ENCODE data around the gene NDUFA13.

Gene NDUFA13

DNA sequence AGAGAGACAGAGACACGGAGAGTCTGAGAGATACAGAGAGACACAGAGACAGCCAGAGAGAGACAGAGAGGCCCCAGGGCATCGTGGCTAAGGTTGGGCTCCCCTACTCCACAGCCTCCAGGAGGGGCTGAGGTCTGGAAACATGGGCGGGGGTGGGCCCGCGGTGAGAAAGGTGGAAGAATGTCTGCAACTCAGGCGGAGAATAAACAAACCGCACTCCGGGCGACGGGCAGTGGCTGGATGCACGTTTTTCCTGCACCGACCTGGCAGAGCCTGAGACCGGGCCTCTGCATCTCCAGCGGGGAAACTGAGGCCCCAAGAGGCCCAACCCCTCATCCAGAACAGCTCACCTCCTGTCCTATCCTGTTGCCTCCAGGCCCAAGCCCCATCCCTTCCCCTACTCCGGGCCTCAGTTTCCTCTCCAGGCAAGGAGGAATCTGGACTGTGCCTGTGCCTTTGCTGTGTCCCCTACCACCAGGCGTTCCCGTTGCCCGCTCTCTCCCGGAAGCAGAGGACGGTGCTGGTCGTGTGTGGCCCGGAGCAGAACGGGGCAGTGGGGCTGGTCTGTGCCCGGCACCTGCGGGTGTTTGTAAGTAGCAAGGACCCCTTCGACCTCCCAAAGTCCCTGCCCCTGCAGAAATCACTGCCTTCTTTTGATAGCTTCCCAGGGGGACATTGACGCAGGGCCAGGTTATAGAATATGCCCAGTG, 18.7 kb downstream of the NDUFA13 start:
- DNase-seq (ENCODE audit: low read depth, low spot score), result no peak
- Histone ChIP-seq H3K27ac (ENCODE audit: low read length) (no peak overlapping the region), H3K4me1 (ENCODE audit: control insufficient read depth, insufficient read depth, low read length) (peaks cover 3% of the 10 kb centered on the region; the same call in 1 of the 2 replicates), H3K36me3 (ENCODE audit: control insufficient read depth, insufficient read depth, low read length) (no peaks in the 10 kb centered on the region), H3K27me3 (ENCODE audit: control insufficient read depth, insufficient read depth, low read length) (peaks cover 3% of the 10 kb centered on the region; the same call in 1 of the 2 replicates), H3K4me3 (ENCODE audit: low read length) (peak overlapping the region; percentile 3; the same call in 1 of the 2 replicates), H3K9me3 (ENCODE audit: control insufficient read depth, insufficient read depth, low read length) (no peaks in the 10 kb centered on the region)
- WGBS (ENCODE audit: insufficient coverage, insufficient read length), result no CpG with 5 or more reads among the region's 27 CpGs

DNA sequence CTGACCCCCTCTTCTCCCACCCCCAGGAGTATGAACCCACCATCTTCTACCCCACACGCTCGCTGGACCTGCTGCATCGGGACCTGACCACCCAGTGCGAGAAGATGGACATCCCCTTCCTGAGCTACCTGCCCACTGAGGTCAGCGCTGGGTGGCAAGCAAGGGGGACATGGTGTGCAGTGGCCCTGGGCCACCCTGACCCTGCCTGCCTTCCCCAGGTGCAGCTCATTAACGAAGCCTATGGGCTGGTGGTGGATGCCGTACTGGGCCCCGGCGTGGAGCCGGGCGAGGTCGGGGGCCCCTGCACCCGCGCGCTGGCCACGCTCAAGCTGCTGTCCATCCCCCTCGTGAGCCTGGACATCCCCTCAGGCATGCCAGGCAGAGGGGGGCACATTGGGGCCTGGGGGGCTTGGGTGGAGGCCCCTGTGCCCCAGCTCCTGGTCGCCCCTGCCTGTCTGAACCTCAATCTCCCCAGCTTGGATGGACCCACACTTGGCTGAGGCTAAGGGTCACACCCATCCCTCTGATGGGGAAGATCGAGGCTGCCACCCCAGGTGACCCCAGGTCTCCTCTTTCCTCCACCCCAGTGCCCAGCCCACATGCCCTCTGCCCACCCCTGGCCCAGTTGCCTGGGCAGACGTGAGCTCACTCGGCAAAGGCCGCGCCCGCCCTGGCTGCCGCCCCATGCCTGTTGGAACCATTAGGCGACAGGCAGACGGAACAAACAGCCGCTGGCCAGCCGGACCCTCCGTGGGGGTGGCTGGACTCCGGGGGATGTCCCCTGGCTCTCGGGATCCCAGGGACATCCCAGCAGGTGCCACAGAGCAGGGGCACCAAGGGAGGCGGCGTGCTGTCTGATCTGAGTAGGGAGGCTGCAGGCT, 19.5 kb downstream of the NDUFA13 start:
- Histone ChIP-seq H3K27ac (ENCODE audit: low read length) (no peak overlapping the region), H3K9me3 (ENCODE audit: control insufficient read depth, insufficient read depth, low read length) (no peaks in the 10 kb centered on the region), H3K4me1 (ENCODE audit: control insufficient read depth, insufficient read depth, low read length) (peaks cover 5% of the 10 kb centered on the region; the same call in 1 of the 2 replicates), H3K36me3 (ENCODE audit: control insufficient read depth, insufficient read depth, low read length) (no peaks in the 10 kb centered on the region), H3K27me3 (ENCODE audit: control insufficient read depth, insufficient read depth, low read length) (peaks cover 3% of the 10 kb centered on the region; the same call in 1 of the 2 replicates), H3K4me3 (ENCODE audit: low read length) (no peak overlapping the region)
- WGBS (ENCODE audit: insufficient coverage, insufficient read length), result no CpG with 5 or more reads among the region's 34 CpGs
- DNase-seq (ENCODE audit: low read depth, low spot score), result no peak

DNA sequence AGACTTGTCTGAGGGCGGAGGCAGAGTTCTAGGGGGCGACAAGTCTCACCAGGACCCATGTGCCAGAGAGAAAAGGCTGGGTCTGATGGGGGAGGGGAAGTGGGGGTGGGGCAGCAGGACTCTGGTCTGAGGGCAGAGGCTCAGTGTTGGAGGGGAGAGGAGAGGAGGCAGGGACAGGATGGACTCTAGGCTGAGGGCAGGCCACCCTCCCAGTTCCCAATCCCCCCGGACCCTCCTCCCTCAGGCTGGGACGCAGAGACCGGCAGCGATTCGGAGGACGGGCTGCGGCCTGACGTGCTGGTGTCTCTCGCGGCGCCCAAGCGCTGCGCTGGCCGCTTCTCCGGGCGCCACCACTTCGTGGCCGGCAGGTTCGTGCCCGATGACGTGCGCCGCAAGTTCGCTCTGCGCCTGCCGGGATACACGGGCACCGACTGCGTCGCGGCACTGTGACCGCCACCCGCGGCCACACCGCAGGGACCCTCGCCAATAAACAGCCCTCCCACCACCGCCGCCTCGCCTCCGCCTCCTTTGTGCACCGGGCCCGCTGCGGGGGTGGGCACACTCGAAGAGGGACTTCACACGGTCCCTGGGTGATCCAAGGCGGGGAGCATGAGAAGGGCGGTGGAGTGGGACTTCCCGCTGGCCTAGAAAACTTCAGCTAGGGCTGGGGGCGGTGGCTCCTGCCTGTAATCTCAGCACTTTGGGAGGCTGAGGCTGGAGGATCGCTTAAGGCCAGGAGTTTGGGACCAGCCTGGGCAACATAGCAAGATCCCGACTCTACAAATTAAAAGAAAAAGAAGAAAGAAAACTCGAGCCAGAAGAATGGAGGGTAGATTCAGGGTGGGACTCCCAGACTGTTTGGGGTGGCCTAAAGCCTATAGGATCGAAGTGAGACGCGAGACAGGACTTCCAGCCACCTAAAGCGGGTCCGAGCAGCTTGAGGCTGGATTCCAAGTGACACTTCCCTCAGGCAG, 21.3 kb downstream of the NDUFA13 start:
- Histone ChIP-seq H3K9me3 (ENCODE audit: control insufficient read depth, insufficient read depth, low read length) (no peaks in the 10 kb centered on the region), H3K4me1 (ENCODE audit: control insufficient read depth, insufficient read depth, low read length) (peaks cover 5% of the 10 kb centered on the region; the same call in 1 of the 2 replicates), H3K27ac (ENCODE audit: low read length) (no peak overlapping the region), H3K36me3 (ENCODE audit: control insufficient read depth, insufficient read depth, low read length) (no peaks in the 10 kb centered on the region), H3K27me3 (ENCODE audit: control insufficient read depth, insufficient read depth, low read length) (peaks cover 3% of the 10 kb centered on the region; the same call in 1 of the 2 replicates), H3K4me3 (ENCODE audit: low read length) (no peak overlapping the region)
- WGBS (ENCODE audit: insufficient coverage, insufficient read length), result no CpG with 5 or more reads among the region's 59 CpGs
- no peak for DNase-seq (ENCODE audit: low read depth, low spot score)

DNA sequence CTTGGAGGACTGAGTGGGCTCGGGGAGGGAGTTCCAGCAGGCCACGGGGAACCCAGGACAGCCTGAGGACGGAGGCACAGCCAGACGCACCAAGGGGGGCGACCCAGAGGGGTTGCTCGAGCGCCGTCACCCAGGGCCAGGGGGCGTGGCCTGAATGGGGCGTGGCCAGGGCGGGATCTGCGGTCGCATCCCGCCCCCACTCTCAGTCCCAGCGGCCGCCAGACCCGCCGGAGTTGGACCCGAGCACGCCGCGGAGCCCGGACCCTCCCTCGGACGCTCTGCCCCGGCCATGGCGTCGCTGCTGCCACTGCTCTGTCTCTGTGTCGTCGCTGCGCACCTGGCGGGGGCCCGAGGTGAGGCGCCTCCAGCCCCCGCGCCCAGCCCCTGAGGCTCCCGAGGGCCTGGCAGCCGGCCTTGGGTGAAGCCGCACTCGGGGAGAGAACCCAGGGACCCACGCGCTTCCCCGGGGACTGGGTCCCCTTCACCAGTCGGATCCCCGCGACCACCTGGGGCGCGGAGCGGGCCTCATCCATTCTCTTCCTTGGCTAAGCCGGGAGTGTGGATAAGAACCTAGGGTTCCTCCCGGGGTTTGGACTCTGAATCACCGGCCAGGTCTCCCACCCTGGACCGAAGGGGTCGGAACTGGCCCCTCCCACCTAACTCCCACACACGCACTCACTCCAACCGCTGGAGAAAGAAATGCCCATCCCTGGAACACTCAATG, 22.2 kb downstream of the NDUFA13 start, which contains the start of gene CILP2:
TSS of gene CILP2 (plus strand) at position 205 of the 724 bp plus-strand sequence. CDS start at position 290, 85 bp downstream.
- no peak for DNase-seq (ENCODE audit: low read depth, low spot score)
- no peaks in the 10 kb centered on the region for H3K36me3 ChIP-seq (ENCODE audit: control insufficient read depth, insufficient read depth, low read length)
- H3K27me3 ChIP-seq (ENCODE audit: control insufficient read depth, insufficient read depth, low read length), result peaks cover 3% of the 10 kb centered on the region; the same call in 1 of the 2 replicates
- H3K27ac ChIP-seq (ENCODE audit: low read length), result no peak within 1 kb of the TSS
- H3K4me3 ChIP-seq (ENCODE audit: low read length), result peak within 1 kb of the TSS; percentile 36; the same call in 1 of the 2 replicates
- no CpG with 5 or more reads among the region's 56 CpGs for WGBS (ENCODE audit: insufficient coverage, insufficient read length)
- H3K9me3 ChIP-seq (ENCODE audit: control insufficient read depth, insufficient read depth, low read length), result no peaks in the 10 kb centered on the region
- peaks cover 2% of the 10 kb centered on the region; the same call in 1 of the 2 replicates for H3K4me1 ChIP-seq (ENCODE audit: control insufficient read depth, insufficient read depth, low read length)

DNA sequence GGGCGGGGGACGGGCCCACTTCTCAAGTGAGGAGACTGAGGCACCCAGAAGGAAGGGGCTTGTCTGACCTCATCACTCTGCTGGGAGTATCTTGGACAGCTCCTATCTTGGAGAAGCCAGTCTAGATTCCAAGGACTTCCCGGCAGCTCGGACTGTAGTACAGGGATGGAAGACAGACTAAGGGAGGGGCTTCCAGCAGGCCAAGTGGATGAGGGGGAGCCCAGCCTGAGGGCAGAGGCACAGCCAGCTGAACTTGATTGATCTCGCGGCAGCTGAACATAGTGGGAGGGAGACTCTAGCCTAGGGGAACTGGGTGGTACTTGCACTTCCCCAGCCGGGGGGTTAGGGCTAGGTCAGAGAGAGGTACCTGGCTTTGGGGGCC, 22.8 kb downstream of the NDUFA13 start:
- Histone ChIP-seq H3K9me3 (ENCODE audit: control insufficient read depth, insufficient read depth, low read length) (no peaks in the 10 kb centered on the region), H3K4me3 (ENCODE audit: low read length) (no peak overlapping the region; the same call in 1 of the 2 replicates), H3K36me3 (ENCODE audit: control insufficient read depth, insufficient read depth, low read length) (no peaks in the 10 kb centered on the region), H3K27me3 (ENCODE audit: control insufficient read depth, insufficient read depth, low read length) (peaks cover 3% of the 10 kb centered on the region; the same call in 1 of the 2 replicates), H3K27ac (ENCODE audit: low read length) (no peak overlapping the region), H3K4me1 (ENCODE audit: control insufficient read depth, insufficient read depth, low read length) (peaks cover 2% of the 10 kb centered on the region; the same call in 1 of the 2 replicates)
- no CpG with 5 or more reads among the region's 7 CpGs for WGBS (ENCODE audit: insufficient coverage, insufficient read length)
- no peak for DNase-seq (ENCODE audit: low read depth, low spot score)

DNA sequence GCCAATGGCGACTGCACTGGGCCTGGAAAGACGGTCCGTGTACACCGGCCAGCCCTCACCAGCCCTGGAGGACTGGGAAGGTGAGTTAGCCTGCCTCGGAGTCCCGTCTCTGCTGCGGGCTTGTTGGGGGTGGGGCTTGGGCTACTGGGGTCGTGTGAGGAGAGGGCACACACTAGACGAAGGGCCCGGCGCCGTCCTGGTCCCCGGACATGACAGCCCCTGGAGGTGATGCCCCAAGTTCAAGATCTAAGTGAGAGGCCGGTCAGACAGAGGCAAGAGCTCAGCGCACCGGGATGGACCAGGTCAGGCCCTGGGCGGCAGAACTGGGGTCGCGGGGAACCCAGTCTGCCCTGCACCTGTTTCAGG, 23.7 kb downstream of the NDUFA13 start:
- no peaks in the 10 kb centered on the region for H3K9me3 ChIP-seq (ENCODE audit: control insufficient read depth, insufficient read depth, low read length)
- H3K4me3 ChIP-seq (ENCODE audit: low read length), result no peak overlapping the region
- H3K4me1 ChIP-seq (ENCODE audit: control insufficient read depth, insufficient read depth, low read length), result peaks cover 2% of the 10 kb centered on the region; the same call in 1 of the 2 replicates
- DNase-seq (ENCODE audit: low read depth, low spot score), result no peak
- no peak overlapping the region for H3K27ac ChIP-seq (ENCODE audit: low read length)
- peaks cover 3% of the 10 kb centered on the region; the same call in 1 of the 2 replicates for H3K36me3 ChIP-seq (ENCODE audit: control insufficient read depth, insufficient read depth, low read length)
- peaks cover 3% of the 10 kb centered on the region; the same call in 1 of the 2 replicates for H3K27me3 ChIP-seq (ENCODE audit: control insufficient read depth, insufficient read depth, low read length)
- no CpG with 5 or more reads among the region's 19 CpGs for WGBS (ENCODE audit: insufficient coverage, insufficient read length)

DNA sequence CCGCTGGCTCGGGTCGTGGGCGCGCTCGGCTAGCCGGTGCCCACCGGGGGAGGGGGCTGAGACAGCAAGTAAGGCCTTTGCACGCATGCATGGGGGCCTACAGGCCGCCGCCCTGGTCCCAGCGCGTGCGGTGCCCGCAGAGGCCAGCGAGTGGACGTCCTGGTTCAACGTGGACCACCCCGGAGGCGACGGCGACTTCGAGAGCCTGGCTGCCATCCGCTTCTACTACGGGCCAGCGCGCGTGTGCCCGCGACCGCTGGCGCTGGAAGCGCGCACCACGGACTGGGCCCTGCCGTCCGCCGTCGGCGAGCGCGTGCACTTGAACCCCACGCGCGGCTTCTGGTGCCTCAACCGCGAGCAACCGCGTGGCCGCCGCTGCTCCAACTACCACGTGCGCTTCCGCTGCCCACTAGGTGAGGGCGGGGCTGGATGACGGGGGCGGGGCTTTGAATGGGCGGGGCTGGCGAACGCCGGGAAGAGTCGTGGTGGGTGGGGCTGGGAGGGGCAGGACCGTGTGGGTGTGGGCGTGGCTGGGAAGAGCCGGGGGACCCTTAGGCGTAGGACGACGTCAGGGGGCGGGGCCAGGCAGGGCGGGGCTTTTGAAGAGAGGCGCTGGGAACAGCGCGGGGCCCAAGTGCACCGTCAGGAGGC, 24.2 kb downstream of the NDUFA13 start:
- Histone ChIP-seq H3K4me3 (ENCODE audit: low read length) (peak overlapping the region; percentile 2; the same call in 1 of the 2 replicates), H3K4me1 (ENCODE audit: control insufficient read depth, insufficient read depth, low read length) (peaks cover 2% of the 10 kb centered on the region; the same call in 1 of the 2 replicates), H3K27me3 (ENCODE audit: control insufficient read depth, insufficient read depth, low read length) (peaks cover 3% of the 10 kb centered on the region; the same call in 1 of the 2 replicates), H3K27ac (ENCODE audit: low read length) (no peak overlapping the region), H3K36me3 (ENCODE audit: control insufficient read depth, insufficient read depth, low read length) (peaks cover 3% of the 10 kb centered on the region; the same call in 1 of the 2 replicates), H3K9me3 (ENCODE audit: control insufficient read depth, insufficient read depth, low read length) (no peaks in the 10 kb centered on the region)
- DNase-seq (ENCODE audit: low read depth, low spot score), result no peak
- WGBS (ENCODE audit: insufficient coverage, insufficient read length), result no CpG with 5 or more reads among the region's 74 CpGs

DNA sequence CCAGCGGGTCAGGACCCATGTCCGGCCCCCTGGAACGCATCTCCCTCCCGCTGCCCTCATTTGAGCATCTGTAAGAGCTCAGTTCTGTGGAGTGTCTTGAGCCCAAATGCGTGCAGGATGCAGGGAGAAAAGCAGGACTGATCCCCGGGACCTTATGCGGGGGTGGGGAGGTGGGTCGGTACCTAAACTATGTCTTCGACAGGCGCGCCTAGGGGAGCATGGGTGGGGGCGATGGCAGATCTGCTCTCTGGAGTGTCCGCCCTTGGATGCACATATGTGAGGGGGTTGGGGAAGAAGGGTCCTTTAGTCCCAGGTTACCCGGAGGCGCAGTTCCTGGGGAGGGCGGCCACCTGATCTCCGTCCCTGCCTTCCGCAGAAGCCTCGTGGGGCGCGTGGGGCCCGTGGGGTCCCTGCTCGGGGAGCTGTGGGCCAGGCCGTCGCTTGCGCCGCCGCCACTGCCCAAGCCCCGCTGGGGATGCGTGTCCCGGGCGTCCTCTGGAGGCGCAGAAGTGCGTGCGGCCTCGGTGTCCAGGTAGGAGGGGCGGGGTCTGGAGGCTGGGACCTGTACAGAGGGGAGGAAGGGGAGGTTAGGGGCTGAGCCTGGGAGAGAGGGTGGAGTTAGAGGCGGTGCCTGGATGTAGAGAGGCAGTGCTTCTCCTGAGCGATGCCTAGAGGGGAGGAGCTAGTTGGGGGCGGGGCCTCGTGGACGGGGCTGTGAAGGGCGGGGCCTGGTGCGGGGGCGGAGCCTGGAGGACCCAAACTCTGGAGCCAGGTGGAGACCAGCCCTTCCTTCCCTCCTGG, 24.9 kb downstream of the NDUFA13 start:
- no CpG with 5 or more reads among the region's 45 CpGs for WGBS (ENCODE audit: insufficient coverage, insufficient read length)
- peaks cover 3% of the 10 kb centered on the region; the same call in 1 of the 2 replicates for H3K27me3 ChIP-seq (ENCODE audit: control insufficient read depth, insufficient read depth, low read length)
- peaks cover 2% of the 10 kb centered on the region; the same call in 1 of the 2 replicates for H3K4me1 ChIP-seq (ENCODE audit: control insufficient read depth, insufficient read depth, low read length)
- peaks cover 3% of the 10 kb centered on the region; the same call in 1 of the 2 replicates for H3K36me3 ChIP-seq (ENCODE audit: control insufficient read depth, insufficient read depth, low read length)
- DNase-seq (ENCODE audit: low read depth, low spot score), result peak; percentile 66
- H3K9me3 ChIP-seq (ENCODE audit: control insufficient read depth, insufficient read depth, low read length), result no peaks in the 10 kb centered on the region
- H3K4me3 ChIP-seq (ENCODE audit: low read length), result peak overlapping the region; percentile 5; the same call in 1 of the 2 replicates
- H3K27ac ChIP-seq (ENCODE audit: low read length), result no peak overlapping the region
